Transverse colon (tissue), 4 donors: ENCODE data around the gene PLCH1. TPM values are rescaled to one million over a fixed set of nuclear protein-coding genes. Genes with fewer than 3 reads are reported as not detected.

Experiments
- DNase-seq: peaks from one replicate; pipeline ENCODE4 v3.0.0-alpha.2; 2019
- H3K27ac ChIP-seq, 4 donors: fragments of 200-600 bp; sonication (generic); 2 replicates each; pipeline ENCODE4 v1.5.1; 2016 to 2018; ENCODE audit warnings: inconsistent platforms in 4 of 4
- H3K27me3 ChIP-seq: fragments of 200-600 bp; sonication (generic); 2 replicates; pipeline ENCODE4 v1.5.1; 2017; ENCODE audit warnings: inconsistent platforms
- H3K36me3 ChIP-seq, 4 donors: fragments of 200-600 bp; sonication (generic); 2 replicates each; pipeline ENCODE4 v1.5.1; 2017 to 2019; ENCODE audit warnings: inconsistent platforms in 4 of 4
- H3K4me1 ChIP-seq, 4 donors: fragments of 200-600 bp; sonication (generic); 2 replicates each; pipeline ENCODE4 v1.5.1; 2017 to 2020; ENCODE audit warnings: inconsistent platforms in 4 of 4
- H3K4me3 ChIP-seq, 4 donors: fragments of 200-600 bp; sonication (generic); 1 replicate in 1 of 4; 2 replicates in 3 of 4; pipeline versions ENCODE4 v1.5.1 to v1.6.1; 2017 to 2019; ENCODE audit warnings: inconsistent platforms in 4 of 4
- H3K9me3 ChIP-seq, 2 donors: fragments of 200-600 bp; sonication (generic); 2 replicates each; pipeline ENCODE4 v1.5.1; 2017 to 2019; ENCODE audit warnings: inconsistent platforms in 2 of 2
- EP300 ChIP-seq: sonication (generic); formaldehyde crosslinking; IDR thresholded peaks from one replicate; pipeline ENCODE4 v1.6.1; 2017; ENCODE audit warnings: antibody characterized with exemption, low read depth
- POLR2A ChIP-seq: fragments of 450-650 bp; IDR thresholded peaks from one replicate; pipeline ENCODE4 v1.6.1; 2016; ENCODE audit warnings: antibody characterized with exemption, mild to moderate bottlenecking, moderate library complexity
- POLR2AphosphoS5 ChIP-seq, 3 donors: sonication (generic); formaldehyde crosslinking; IDR thresholded peaks; one replicate each; pipeline ENCODE4 v1.6.1; 2016; ENCODE audit warnings: antibody characterized with exemption in 3 of 3
- WGBS, 2 donors: methylation state at CpG; one replicate each; pipeline ENCODE4 v1.1.5; 2018; ENCODE audit warnings: low coverage in 1 of 2; 5-methylcytosine and 5-hydroxymethylcytosine counted together
- in situ Hi-C, 4 donors: fragments of 200-750 bp; cut with MboI; loops; one replicate each; pipeline versions ENCODE4 v1.15.0 to v1.15.1; 2017; ENCODE audit warnings: low sequenced_read_pairs in 3 of 4, low pct_ligation_motif_present in 1 of 4, low pct_unique_long_range_greater_than_20kb in 1 of 4
- intact Hi-C: fragments of 100-400 bp; cut with DNase I; formaldehyde crosslinking; loops from one replicate; pipeline ENCODE4 v1.15.1; 2023; ENCODE audit warnings: low total_unique reads
- total RNA-seq, 4 donors: library from RNA; depleted of rRNA; stranded (reverse); fragments of >200 nt; gene quantifications; one replicate each; pipeline ENCODE4 v1.1.0, GENCODE V29; 2016
- TF ChIP-seq, protein P1 (sequence below), 5 experiments: fragments of 200-600 bp in 3 of 5; fragments of 450-650 bp in 2 of 5; sonication (generic) in 3 of 5; IDR thresholded peaks; 1 replicate in 2 of 5; 2 replicates in 3 of 5; pipeline ENCODE4 v1.5.1; 2016 to 2017; ENCODE audit warnings: antibody characterized with exemption in 5 of 5, inconsistent platforms in 3 of 5, mild to moderate bottlenecking in 2 of 5, moderate library complexity in 1 of 5

PLCH1 gene
- total RNA-seq, 4 donors from 2014 or later = 8.2 to 33.4 (median 8.5) TPM

DNA sequence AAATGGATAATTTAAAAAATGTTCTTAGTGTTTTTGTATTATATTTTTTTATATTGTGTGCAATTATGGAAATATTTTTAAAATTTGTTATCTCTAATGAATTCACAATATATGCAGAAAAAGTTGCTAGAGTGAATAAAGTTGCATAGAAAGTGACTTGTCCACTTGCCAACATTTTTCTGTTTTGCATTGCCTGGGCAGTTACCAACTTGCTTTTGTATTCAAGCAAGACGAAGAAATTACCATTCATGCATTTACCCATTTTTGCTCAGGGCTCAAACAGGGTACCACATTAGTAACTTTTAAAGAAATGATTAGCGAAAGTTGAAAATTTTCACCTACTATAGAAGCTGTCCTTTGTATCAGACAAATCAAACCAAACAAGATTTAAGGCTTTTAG is 298.5 kb downstream of the PLCH1 start:
- Histone ChIP-seq H3K27ac (no peak overlapping the region), H3K4me1 (no peaks in the 10 kb centered on the region), H3K27me3 (no peaks in the 10 kb centered on the region), H3K36me3 (no peaks in the 10 kb centered on the region), H3K4me3 (no peak overlapping the region), H3K9me3 (no peaks in the 10 kb centered on the region)
- no peak for TF ChIP-seq EP300
- TF ChIP-seq POLR2AphosphoS5 (IDR thresholded peaks at IDR 0.05) = no peak
- TF ChIP-seq, protein P1, sequence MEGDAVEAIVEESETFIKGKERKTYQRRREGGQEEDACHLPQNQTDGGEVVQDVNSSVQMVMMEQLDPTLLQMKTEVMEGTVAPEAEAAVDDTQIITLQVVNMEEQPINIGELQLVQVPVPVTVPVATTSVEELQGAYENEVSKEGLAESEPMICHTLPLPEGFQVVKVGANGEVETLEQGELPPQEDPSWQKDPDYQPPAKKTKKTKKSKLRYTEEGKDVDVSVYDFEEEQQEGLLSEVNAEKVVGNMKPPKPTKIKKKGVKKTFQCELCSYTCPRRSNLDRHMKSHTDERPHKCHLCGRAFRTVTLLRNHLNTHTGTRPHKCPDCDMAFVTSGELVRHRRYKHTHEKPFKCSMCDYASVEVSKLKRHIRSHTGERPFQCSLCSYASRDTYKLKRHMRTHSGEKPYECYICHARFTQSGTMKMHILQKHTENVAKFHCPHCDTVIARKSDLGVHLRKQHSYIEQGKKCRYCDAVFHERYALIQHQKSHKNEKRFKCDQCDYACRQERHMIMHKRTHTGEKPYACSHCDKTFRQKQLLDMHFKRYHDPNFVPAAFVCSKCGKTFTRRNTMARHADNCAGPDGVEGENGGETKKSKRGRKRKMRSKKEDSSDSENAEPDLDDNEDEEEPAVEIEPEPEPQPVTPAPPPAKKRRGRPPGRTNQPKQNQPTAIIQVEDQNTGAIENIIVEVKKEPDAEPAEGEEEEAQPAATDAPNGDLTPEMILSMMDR (IDR thresholded peaks at IDR 0.05) = no peak
- no peak for TF ChIP-seq POLR2A
- intact Hi-C loops = loop anchor here (2.0 kb wide), 1 partner anchor 68 kb away; no protein-coding TSS in a partner anchor
- in situ Hi-C loops = no loop called here
- 89 to 90% methylated on average over 2 of the region's 2 CpGs for WGBS, 2 donors
- DNase-seq = no peak

DNA sequence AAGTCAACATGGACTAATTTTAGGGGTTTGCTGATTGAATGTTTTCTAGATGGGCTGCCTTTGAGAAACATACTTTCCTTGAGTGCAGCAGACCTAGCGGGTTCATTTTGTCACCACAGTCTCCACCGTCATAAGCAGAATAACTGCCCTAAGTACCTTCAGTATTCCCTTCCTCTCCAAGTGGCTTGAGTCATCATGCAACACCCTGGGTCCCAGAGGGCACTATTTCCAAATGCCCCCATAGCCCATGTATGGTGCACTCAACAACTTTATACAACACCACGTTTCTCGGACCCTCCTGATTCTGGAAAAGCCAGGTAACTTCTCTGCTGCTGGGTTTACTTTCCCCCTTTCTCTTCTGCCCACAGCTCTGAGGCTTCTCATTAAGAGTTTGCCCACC is 300.1 kb downstream of the PLCH1 start:
- Histone ChIP-seq H3K9me3 (no peaks in the 10 kb centered on the region), H3K27ac (no peak overlapping the region), H3K4me3 (no peak overlapping the region), H3K4me1 (no peaks in the 10 kb centered on the region), H3K27me3 (no peaks in the 10 kb centered on the region), H3K36me3 (no peaks in the 10 kb centered on the region)
- DNase-seq = no peak
- intact Hi-C loops = no loop called here
- WGBS, 2 donors = 90 to 92% methylated on average over 4 of the region's 4 CpGs
- in situ Hi-C loops = no loop called here
- TF ChIP-seq POLR2AphosphoS5 (IDR thresholded peaks at IDR 0.05) (no peak), EP300 (no peak), POLR2A (no peak)
- TF ChIP-seq, protein P1 (IDR thresholded peaks at IDR 0.05) = no peak

DNA sequence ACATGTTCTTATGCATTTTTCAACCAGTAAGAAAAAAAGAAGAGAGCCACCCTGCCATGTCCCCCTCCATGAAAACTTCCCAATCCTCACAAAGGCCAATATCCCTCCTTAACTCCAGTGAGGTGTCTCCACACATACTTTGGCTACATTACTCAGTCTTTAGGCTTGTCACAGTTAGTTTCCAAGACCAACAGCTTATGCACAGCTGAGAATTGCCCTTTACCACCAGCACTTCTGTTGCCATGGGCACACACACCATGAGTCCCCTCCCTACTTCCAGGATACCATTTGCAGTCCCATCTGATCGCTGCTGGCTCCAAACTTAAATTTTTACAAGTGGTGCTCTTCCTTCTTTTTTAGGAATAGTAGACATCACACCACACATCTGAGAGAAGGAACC is 301.1 kb downstream of the PLCH1 start:
- DNase-seq = no peak
- Histone ChIP-seq H3K4me1 (no peaks in the 10 kb centered on the region), H3K27ac (no peak overlapping the region), H3K27me3 (no peaks in the 10 kb centered on the region), H3K4me3 (no peak overlapping the region), H3K9me3 (no peaks in the 10 kb centered on the region), H3K36me3 (no peaks in the 10 kb centered on the region)
- intact Hi-C loops (no loop called here), in situ Hi-C loops (no loop called here)
- 74 to 89% methylated on average over 1 of the region's 1 CpG for WGBS, 2 donors
- TF ChIP-seq EP300 = no peak
- TF ChIP-seq, protein P1 (IDR thresholded peaks at IDR 0.05) = no peak
- no peak for TF ChIP-seq POLR2AphosphoS5 (IDR thresholded peaks at IDR 0.05)
- no peak for TF ChIP-seq POLR2A

DNA sequence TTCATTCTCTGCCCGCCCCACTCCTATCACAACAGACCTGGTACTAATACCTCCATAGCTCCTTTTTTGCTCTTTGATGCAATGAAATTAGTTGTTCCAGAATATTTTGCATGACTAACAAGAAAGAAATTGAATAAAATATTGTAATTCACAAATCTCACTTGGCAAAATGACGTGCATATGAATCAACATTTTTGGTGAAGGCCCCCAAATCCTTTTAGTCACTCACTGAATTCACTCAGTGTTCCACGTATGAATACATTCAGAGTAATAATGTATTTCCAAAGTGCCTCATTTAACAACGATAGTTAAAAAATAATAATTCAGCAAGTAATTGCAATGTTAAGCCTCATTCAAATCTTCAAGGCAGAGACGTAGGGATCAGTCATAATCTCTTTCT is 302.8 kb downstream of the PLCH1 start:
- intact Hi-C loops = no loop called here
- no peak for DNase-seq

DNA sequence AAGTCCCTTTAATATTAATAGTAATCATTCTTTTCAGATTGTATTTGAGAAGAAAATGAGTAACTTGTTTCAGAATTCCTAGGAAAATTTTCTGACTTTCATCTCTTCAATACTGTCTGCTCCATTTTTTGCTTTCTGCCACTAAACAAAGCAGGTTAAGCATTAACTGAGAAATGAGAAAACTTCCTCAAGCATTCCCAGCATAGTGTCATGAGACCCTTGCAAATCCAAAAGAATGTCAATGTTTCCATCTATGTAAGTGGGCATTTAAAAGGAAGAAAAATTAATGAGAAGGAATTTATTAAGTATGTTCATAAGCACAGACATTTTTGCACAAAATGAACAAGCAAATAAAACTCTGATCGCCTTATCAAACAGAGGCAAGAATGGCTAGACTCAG is 303.4 kb downstream of the PLCH1 start:
- WGBS, 2 donors = 75 to 82% methylated on average over 1 of the region's 1 CpG
- DNase-seq = no peak
- Histone ChIP-seq H3K9me3 (no peaks in the 10 kb centered on the region), H3K27me3 (no peaks in the 10 kb centered on the region), H3K4me1 (no peaks in the 10 kb centered on the region), H3K36me3 (no peaks in the 10 kb centered on the region), H3K27ac (no peak overlapping the region), H3K4me3 (no peak overlapping the region)
- in situ Hi-C loops = no loop called here
- intact Hi-C loops = no loop called here
- TF ChIP-seq, protein P1 (IDR thresholded peaks at IDR 0.05) = no peak
- no peak for TF ChIP-seq EP300
- no peak for TF ChIP-seq POLR2A
- TF ChIP-seq POLR2AphosphoS5 (IDR thresholded peaks at IDR 0.05) = no peak

More for the DNA sequence above, 302.8 kb downstream of the PLCH1 start:
- Histone ChIP-seq H3K27ac (no peak overlapping the region), H3K4me3 (no peak overlapping the region), H3K9me3 (no peaks in the 10 kb centered on the region), H3K4me1 (no peaks in the 10 kb centered on the region), H3K27me3 (no peaks in the 10 kb centered on the region), H3K36me3 (no peaks in the 10 kb centered on the region)
- TF ChIP-seq POLR2AphosphoS5 (IDR thresholded peaks at IDR 0.05) = no peak
- no peak for TF ChIP-seq EP300
- 81% methylated on average over 5 of the region's 5 CpGs for WGBS, 2 donors
- in situ Hi-C loops = no loop called here
